ENCODE data around the gene FAM199X.
A peak's percentile ranks its signal among the peaks of the same experiment; 100 is the strongest.

FAM199X gene

DNA sequence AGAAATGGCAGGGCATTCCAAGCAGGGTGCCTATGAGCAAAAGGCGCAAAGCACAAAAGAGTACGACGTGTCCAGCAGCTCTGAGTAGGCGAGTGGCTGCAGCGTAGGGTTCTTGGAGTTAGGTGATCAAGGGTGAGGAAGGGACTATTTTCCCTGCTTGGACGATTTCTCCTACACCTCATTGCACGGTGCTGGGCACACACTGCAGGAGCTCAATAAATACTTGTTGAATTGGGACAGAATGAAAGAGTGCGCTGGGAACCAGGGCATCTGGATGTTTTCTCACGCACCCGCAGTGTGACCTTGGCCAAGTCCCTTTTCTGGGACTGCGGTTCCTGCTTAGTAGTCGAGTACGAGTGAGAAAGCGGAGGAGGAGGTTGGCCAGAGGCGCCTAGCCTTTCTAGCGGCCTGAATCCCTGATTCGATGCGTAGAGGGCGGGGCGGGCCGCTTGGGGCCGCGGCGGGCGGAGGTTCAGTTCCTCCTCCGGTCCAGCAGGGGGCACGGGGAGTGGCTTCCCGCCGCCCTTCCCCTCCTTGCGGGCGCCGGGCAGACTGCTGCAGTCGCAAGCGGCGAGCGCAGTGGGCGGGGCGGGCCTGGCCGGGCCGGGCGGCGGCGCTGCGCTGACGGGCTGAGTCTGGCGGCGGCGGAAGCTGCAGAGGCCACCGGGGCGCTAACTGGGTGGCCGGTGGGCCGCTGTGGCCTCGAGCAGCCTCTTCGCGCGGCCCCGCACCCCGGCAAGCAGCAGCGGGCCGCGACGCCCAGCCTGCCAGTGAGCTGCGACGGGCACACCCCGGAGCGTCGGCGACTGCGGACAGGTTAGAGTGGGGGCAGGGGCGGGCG is at the start of gene FAM199X:
TSS of gene FAM199X (plus strand) at position 560 of the 841 bp plus-strand sequence. CDS start 333 bp downstream, outside the sequence.
- peak; percentile 74 to 81 for DNase-seq

DNA sequence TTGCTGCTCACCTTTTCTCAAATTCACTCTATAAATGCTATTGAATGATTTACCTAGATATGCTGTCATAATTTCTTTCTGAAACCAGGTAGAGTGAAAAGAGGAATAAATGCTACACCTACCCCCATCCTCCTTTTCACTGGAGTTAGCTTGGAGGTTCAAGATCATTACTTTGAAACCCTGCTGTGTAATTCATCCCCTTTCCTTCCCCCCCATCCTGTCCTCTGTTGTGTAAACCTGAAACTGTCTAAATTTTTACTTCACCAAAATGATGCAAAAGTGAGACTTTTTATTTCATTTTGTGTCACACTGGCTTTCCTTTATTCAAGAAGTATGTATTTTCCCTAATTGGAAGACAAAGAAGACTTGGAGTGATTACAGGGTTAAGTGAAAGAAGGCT is 48.5 kb upstream of the FAM199X start:
- no peak for DNase-seq

DNA sequence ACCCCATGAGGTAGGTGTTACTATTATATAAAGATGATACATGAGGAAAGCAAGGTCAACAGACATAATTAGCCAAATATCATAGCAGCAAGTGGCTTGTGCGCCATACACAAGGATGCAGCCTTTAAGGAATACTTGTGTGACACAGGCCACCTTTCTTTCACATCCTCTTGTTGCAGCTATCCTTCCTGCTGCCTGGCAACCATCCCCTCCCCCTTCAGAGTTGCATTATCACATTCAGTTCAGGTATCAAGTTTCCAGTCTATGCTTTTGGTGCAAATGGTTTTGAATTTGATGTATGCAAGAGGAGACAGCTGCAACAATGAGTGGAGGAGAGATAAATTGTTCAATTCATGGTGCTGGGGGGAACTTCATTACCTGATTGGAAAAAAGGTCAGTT is 47.5 kb upstream of the FAM199X start:
- peak in 1 of 2 experiments; percentile 1 for DNase-seq

DNA sequence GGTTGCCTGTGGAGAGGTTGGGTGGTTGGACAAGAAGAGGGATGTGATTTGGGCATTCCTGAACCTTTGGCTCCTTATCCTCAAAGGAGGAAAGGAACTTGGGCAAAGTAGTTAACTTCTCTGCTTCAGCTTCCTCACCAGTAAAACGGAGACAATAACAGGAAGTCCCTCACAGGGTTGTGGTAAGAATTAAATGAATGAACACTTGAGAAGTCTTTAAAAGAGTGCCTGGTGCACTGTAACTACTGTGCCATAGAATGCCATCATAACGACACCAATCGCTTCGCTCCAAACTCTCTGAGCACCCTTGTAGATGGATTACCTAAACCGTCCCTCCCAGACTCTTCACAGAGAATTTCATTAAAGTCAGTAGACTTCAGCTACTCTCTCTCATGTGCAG is 43.4 kb upstream of the FAM199X start:
- DNase-seq: no peak

DNA sequence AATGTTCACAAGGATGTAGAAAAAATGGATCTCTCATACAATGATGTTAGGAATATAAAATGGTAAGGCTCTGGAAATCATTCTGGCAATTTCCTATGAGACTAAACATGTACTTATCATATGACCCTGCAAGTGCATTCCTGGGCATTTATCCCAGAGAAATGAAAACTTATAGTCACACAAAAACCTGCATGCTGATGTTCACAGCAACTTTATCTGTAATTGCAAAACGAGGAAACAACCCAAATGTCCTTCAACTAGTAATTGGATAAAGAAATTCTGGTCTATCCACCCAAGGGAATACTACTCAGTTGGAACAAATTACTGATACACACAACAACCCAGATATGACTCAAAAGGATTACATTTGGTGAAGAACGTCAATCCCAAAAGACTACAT is 39.4 kb upstream of the FAM199X start:
- no peak for DNase-seq

DNA sequence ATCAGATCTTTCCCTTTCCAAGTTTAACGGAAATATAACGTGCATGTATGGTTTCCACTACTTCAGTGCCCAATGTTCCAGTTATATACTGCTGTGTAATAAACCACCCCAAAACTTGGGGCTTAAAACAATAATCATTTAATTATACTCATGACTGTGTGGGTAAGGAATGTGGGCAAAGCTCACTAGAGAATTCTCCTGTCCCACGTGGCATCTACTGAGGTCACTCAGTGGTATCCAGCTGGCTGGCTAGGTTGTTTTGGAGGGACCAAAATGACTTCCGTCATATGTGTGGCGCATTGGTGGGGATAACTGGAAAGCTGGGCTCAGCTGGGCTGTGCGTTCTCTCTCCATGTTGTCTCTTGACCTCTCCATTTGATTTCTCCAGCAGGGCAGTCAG is 35.4 kb upstream of the FAM199X start:
- no peak for DNase-seq

DNA sequence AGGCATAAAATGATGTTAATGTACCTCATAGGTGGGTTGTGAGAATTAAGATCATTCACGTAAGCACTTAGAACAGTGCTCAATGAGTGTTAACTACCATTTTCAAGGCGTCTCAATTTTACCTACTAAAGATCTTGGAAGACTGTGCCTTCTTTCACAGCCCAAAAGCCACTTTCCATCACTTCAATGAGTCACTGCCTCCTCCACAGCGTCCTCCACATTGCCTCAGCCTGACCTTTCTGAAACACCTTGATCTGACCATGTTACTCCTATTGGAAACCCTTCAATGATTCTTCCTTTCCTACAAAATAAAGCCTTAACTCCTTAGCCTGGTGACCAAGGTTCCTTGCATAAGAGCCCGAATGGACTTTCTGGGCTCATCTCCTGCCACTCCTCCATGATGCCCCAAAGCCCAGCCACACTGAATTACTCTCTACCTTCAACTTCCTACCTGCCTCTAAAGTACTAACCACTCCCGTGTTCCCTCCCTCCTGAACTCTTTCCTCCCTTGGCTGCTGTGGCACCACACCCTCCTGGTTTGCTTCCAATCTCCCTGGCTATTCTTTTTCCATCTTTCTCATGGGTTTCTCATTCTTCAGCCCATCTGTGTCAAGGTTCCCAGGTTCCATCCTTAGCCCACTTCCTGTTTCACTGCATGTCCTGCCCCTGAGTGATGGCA is 31.5 kb upstream of the FAM199X start:
- DNase-seq: no peak

DNA sequence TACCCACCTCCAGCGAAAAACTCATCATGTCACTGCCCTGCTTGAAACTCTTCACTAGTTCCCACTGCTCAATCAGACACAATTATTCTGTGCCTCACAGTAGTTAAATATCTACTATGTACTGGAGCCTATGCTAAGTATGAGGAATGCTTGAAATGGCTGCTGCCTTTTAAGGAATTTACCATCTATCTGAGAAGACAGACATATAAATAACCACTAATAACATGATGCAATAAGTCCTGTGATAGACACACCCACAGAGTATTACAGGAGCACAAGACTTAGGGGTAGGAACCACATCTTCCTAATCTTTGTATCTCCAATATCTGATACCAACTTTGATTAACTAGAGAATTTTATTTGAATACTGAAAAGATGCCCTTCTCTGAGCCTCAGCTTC is 30.6 kb upstream of the FAM199X start:
- no peak for DNase-seq

DNA sequence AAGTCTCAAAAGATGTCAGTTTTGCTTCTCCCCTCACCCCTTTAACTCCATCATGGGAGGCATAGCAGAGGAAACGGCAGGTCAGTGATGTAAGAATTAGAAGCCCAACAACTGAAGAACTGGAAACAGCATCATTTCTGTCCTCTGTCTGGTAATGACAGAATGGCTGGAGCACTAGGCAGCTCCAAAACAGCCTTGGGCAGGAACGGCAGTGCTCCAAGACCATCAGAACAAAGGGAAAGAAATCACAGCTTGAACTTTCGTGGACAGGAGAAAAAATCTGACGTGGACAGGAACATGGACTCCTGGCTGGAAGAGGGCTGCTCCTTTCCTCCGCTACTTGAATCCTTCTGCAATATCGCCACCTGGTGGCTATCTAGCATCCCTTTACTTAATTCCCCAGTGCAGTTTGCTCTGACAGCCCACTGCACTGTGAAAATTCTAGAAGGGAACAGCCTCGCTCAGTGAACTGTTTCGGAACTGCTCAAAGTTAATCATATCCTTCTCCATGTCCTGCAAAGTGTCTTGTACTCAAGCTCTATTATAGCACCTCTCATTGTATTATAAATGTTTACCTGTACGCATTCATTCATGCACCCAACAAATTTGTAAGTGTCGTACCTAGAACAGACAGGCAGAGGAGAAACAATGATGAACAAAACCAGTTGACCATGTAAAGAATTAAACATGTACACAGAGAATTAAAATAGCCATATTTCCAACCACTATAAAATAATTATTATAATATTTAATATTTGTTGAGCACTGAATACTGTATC is 29.8 kb upstream of the FAM199X start:
- DNase-seq: peak; percentile 51 to 54

DNA sequence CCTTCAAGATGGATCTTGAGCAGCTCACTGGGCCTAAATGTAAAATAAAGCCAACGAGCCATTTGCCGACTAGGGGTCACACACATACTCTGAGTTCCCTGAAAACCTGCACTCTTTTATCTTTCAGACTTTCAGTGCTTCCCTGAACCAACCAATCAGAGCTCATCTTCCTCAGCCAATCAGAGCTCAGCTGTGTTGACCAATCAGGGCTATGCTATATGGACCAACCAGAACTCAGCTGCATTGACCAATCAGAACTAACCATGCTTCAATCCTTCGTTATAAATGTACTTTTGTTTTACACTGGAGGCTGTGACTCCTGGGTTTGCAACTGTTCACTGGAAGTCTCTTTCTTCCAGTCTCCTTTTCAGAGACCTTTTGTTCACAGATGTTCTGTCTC is 28.8 kb upstream of the FAM199X start:
- DNase-seq: no peak

DNA sequence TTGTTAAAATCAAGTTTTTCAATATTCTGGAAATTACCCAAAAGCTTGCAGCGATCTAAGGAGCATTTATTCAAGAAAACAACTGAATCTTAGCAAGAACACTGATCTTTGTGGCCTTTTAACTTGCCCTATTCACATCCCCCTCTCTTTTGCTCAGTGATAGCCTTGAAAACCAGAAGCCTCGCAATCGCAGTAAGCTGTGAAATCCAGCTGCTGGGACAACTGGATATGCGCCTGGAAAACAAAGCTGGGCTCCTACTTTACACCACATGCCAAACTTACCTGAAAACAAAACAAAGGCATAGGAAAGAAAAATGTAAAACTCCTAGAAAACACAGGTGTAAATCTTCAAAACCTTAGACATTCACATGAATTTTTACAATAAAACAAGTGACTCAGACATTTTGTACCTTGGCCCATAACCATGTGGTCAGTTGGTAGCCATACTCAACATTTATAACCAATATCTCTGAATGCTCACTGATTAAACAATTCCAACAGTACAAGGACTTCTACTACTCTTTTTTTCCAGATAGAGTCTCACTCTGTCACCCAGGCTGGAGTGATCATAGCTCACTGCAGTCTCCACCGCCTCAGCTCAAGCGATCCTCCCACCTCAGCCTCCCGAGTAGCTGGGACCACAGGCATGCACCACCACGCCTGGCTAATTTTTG is 25.0 kb upstream of the FAM199X start:
- no peak for DNase-seq

DNA sequence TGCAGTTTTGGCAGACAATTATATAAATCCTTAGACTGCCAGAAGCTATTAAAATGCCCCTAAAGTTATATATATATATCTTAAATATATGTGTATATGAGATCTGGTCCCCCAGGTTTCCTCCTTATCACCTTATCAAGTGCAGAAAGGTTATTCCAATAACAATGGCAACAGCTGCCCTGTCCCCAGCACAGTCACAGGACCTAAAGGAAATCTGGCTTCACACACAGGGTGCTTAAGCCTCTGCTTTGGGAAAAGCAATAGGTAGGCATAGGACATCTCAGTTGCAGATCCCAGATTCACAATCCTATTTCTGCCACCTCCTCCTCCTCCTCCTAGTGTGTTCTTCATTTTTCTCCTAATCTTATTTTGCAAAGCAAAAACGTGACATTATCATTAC is 15.2 kb upstream of the FAM199X start:
- no peak for DNase-seq

DNA sequence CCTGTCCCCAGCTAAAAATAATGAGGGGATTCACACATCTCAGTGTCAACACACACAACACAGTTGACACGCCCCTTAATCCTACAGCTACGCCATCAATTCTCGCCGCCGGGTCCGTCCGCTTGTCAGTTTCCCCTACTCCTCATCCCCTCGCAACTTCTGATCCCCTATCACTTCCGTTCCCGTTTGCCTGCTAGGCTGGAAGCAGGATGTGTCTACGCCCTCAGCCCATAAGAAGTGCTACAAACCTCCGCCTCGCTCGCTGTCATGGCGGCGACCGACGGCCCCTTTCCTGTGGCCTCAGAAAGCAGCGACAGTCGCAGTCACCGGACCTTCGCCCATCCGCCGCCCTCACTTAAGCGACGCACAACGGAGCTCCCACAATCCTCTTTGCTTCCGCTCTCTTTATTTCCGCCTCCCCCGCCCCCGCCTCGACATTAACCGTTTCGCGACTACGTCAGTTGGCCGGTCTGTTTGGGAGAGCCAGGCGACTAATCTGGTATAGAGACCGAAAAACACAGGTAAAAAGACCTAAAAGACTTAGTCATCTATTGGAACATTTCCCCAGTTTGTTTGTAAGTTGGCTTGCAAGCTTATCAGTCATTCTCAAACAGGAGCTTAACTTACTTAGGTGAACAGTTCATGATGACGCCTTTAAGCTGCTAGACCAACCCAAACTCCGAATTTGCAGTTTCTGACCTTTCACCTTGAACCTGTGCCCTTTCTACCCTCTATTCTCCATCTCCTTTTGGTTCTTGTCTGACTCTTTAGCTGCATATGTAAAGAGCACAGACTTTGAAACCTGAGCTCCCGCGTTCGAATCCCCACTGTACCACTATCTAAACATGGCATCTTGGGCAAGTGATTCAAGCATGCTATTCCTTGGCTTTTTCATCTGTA is 9.4 kb upstream of the FAM199X start, which contains the start of gene SLC25A53:
TSS of gene SLC25A53 (minus strand) at position 380 of the 900 bp plus-strand sequence. CDS start 51,752 bp downstream, outside the sequence.
- DNase-seq: peak; percentile 84 to 89

DNA sequence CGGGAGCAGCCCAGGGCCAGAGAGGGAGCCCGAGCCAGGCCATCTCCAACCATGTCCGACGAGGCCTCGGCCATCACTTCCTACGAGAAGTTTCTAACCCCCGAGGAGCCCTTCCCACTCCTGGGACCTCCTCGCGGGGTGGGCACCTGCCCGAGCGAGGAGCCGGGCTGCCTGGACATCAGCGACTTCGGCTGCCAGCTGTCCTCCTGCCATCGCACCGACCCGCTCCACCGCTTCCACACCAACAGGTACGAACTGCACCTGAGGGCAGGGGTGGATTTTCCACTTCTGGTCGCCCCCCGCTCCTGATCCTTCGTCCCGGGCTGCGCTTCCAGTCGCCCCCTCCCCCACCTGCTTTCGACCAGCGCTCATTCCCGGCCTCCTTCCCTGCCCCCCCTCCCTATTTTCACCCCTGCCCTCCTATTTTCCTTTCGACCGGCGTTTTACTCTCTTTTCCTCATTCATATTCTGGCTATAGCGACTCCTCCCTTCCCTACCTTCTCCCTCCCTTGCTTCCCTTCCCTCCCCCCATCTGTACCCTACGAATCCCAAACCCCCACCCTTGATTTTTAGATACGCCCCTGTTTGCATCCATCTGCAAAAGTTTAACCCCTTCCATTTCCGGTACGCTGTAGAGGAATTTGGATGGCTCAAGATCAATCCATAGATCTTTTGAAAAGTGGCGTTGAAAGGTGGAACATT is 633 bp downstream of the FAM199X start:
- no peak for DNase-seq

DNA sequence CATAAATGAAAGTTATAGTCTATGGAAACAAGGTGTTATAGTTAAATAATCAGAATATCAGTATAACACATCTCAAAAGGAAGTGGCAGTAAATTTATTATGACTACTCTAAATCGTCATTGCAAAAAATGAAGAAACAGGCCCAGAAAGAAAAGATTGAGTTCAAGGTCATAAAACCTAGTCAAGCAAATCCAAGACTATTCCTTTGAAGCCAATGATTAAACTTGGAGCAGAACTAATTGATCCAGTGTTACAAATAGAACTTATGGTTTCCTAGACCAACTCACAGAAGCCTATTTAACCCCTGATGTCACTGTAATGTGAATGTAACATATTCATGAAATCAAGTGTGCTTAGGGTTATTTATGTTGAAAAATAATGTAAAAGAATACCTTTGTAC is 1.9 kb downstream of the FAM199X start:
- DNase-seq: no peak

DNA sequence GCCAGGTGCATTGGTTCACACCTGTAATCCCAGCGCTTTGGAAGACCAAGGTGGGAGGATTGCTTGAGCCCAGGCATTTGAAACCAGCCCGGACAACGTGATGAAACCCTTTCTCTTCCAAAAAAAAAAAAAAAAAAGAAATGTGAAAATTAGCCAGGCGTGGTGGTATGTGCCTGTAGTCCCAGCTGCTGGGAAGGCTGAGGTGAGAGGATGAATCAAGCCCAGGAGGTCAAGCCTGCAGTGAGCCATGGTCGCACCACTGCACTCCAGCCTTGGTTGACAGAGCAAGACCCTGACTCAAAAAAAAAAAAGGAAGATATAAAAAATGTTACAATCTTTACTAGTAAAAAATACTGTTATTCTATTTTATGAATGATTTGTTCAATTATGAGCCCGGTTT is 5.9 kb downstream of the FAM199X start:
- DNase-seq: no peak

DNA sequence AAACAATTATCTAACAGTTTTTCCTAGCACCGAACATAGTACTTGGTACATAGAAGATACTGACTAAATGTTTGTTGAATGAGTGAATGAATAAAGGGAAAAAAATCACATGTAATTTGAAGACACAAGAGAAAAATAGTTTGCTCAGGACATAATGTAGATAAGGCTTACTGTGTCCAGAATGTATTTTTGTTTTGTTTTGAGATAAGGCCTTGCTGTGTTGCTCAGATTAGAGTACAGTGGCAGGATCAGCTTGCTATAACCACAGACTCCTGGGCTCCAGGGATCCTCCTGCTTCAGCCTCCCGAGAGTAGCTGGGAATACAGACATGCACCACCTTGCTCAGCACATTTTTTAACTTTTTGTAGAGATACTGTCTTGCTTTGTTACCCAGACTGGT is 6.5 kb downstream of the FAM199X start:
- DNase-seq: no peak

DNA sequence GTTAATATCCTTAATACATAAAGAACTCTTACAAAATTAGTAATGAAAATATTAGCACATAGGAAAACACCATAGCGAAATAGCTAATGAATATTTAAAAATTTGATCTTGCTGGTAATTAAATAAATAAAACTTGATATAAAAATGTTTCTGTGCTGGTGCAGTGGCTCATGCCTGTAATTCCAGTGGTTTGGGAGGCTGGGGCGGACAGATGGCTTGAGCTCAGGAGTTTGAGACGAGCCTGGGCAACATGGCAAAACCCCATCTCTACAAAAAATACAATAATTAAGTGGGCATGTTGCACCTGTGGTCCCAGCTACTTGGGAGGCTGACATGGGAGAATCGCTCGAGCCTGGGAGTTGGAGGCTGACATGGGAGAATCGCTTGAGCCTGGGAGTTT is 7.6 kb downstream of the FAM199X start:
- no peak for DNase-seq

DNA sequence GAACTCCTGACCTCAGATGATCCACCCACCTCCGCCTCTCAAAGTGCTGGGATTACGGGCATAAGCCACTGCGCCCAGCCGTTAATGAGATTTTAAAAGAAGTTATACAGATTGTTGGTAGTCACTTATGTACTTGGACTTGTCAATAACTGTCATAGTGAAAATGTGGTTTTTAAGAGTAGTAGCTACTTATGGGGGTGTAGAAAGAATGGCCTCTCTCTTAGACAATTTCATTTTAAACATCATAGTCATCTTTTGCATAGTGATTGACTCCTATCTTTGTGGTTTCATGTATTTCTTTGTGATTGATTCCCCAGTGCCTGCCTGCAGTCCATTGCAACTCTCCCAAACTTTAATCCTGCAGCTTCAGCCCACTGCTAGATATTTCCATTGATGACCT is 17.4 kb downstream of the FAM199X start:
- DNase-seq: no peak

DNA sequence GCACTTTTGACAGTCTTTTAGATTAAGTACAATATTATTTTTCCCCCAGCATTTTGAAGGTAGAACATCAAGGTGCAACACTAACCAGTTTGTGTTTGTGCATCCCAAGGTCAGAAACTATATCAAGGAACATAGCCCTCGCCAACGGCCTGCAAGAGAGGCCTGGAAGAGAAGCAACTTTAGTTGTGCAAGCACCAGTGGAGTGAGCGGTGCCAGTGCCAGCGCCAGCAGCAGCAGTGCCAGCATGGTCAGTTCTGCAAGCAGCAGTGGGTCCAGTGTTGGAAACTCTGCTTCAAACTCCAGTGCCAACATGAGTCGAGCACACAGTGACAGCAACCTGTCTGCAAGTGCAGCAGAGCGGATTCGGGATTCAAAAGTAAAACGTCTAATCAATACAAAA is 21.7 kb downstream of the FAM199X start:
- no peak for DNase-seq

DNA sequence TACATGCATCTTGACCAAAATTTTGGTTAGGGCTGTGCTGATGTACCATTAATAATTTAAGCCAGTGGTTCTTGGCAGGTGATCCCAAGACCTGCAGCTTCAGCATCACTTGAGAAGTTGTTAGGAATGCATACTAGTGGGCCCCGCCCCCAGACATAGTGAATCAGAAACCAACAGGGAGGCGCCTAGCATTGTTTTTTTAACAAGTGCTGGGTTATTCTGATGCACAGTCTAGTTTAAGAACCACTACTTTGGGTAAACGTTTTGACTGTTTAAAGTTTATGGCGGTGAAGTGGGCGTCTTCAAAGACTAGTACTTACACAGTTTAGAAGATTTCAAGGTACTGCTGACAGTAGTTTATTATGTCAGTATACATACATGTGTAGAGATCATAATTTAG is 23.6 kb downstream of the FAM199X start:
- no peak for DNase-seq

Data from SHP77 (cell line).